SH-SY5Y (cell line): ENCODE data around the gene C1QTNF9.

Experiments used
- GATA2 ChIP-seq: IDR thresholded peaks from 2 replicates; pipeline ENCODE4 v1.6.1; 2011; ENCODE audit warnings: mild to moderate bottlenecking, low read depth, low read length
- GATA3 ChIP-seq: IDR thresholded peaks from 2 replicates; pipeline ENCODE4 v1.6.1; 2011; ENCODE audit warnings: low read depth, mild to moderate bottlenecking, low read length, moderate library complexity

DNA sequence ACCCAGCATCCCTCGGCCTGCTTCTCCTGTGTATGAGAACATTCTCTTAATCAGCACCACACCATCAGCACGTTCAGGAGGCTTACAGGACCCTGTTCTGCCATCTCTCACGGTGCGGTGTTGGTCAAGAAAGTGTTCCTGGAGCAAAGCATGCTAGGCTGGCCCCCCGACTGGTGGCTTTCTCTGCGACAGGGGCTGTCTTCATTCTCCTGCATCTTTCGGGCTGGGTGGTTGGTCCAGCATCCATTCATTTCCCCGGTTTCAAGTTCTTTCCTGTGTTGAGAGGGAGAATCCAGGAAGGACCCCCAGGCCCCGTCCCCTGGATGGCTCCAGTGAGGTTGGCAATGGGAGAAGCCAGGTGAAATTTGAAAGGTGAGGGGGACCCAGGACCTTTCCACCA lies 55.8 kb downstream of the C1QTNF9 start:
- TF ChIP-seq GATA3 (no peak), GATA2 (no peak)
